NAMALWA (cell line): ENCODE data around the gene JAKMIP1.

ENCODE experiments used
- DNase-seq: peaks from one replicate; pipeline ENCODE4 v3.0.0-alpha.2; 2015; ENCODE audit warnings: low spot score

JAKMIP1 gene

GRCh38 chr4:6200011-6200921 lies at the start of gene JAKMIP1:
TSS of gene JAKMIP1 (minus strand) at chr4:6200549. CDS start at chr4:6112850, 87,699 bp downstream.
- DNase-seq = peak; percentile 79

DNA sequence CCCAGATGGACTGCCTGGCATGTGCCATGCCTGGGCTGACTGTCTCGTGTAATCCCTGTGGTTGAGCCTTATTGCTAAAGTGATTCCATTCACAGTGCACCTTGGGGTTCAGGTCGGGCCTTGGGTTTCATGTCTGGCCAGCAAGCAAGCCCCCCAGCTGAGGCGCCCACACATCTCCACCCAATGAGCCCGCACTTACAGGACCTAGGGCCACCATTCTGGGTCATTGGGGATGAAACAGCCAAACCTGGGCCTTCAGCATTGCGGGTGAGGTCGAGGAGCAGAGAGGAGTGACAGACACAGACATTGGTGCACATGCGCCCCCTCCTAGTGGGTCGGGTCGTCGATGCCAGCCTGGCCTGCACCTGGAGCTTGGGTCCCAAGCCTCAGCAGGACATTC lies 48.0 kb upstream of the JAKMIP1 start:
- DNase-seq = no peak

DNA sequence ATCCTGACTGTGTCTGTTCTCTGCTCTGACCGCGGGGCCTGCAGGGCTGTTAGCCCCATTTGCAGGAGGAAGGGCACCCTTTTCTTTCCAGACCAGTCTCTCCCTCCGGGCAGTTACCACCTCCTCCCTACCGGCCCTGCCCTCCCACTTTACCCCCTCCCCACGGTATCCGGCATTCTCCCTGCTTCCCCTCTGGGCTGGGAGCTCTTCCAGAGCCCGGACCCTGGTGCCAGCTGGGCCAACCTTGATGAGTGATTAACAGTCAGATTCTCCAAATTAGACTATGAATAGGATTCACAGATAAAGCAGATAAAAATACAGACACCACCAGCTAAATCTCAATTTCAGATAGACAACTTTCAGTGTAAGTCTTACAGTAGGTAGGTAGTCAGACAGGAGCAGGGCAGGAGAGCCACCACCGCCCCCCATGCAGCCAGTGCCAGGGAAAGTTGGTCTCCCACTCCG lies 45.9 kb upstream of the JAKMIP1 start:
- no peak for DNase-seq

DNA sequence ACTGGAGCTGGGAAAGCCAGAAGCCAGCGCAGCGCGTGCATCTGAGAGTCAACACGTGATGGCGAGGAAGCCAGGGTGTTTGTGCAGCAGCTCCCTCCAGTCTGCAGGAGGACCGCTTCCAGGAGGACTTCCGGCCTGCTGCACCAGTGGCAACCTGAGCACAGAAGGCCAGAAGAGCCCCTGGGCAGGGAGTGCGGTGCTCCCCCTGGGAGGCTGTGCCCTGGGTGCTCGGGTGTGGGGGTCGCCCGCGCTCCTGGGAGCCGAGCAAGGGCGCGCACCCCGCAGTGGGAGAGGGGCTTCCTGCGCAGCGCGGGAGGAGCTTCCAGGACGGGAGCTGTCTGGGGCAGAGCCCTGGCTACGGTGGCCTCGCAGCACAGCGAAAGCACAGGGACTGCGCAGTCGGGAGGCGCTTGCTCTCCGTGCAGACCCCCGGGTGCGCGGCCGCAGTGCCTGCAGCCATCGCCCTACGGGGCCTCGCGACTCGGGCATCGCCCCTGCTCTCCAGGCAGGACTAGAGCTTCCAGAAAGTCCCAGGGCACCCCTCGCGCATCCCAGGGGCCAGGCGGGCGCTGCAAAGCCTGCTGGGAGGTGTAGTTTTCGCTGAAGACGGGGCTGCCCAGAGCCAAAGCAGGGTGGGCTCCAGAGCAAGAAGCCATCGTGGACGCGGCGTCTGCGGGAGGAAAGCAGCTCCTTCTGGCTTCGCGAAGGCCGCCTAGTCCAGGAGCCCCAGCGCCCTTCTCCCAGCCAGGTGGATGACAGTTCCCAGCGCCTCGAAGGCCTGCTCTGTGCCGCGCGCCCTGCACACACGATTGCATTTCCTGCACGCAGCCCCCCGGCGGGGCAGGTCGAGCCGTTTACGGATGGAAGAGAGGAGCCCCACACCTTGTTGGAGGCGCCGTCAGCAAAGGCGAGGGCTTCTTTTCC lies 45.2 kb upstream of the JAKMIP1 start:
- no peak for DNase-seq

GRCh38 chr4:6242271-6243029 lies 42.1 kb upstream of the JAKMIP1 start:
- DNase-seq = no peak

- DNase-seq = no peak
Measured at GRCh38 chr4:6241062-6241845, 40.9 kb upstream of the JAKMIP1 start.

DNA sequence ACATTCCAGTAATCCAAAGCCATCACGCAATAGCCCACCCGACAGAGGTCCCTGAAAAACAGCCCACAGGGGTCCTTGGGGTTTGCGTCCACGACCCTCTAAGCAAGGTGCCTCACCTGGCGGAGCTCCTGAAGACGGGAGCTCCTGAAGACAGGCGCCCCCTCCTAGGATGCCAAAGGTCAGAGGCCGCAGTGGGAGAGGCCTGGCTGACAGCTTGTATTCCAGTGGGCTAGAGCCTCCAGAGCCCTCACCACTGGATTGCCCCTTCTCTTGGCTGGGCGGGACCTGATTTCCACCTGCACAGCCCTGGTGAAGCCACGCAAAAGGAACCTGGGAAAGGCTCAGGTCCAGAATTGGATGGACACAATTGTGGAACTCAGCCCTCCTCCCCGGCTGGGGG lies 39.6 kb upstream of the JAKMIP1 start:
- no peak for DNase-seq

- no peak for DNase-seq
Measured at GRCh38 chr4:6239486-6239885, 39.1 kb upstream of the JAKMIP1 start.

GRCh38 chr4:6236816-6237390 lies 36.6 kb upstream of the JAKMIP1 start:
- DNase-seq = no peak

DNA sequence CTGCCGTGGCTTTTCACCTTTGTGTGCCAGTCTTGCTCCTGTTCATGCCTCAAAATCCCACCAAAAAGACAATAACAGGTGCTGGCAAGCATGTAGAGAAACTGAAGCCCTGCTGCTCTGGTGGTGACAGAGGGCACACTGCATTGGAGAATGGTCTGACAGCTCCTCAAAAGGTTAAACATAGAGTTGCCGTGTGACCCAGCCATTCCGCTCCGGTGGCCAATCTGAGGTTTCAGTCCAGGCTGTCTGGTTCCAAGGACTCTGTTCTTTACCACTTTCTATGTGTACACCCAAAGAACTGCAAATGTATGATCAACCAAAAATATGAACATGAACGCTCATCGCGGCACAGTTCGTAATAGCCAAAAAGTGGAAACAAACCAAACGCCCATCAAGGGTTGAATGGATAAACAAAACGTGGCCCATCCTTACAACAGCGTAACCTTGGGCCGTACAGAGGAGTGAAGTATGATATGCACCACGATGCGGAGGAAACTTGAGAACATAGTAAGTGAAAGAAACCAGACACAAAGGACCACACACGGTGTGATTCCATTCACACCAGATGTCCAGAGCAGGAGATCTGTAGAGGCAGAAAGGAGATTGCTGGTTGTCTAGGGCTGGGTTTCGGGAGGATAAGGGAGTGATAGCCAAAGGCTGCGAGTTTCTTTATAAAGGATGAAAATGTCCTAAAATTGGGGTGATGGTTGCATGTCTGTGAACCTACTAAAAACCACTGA lies 35.7 kb upstream of the JAKMIP1 start:
- no peak for DNase-seq

DNA sequence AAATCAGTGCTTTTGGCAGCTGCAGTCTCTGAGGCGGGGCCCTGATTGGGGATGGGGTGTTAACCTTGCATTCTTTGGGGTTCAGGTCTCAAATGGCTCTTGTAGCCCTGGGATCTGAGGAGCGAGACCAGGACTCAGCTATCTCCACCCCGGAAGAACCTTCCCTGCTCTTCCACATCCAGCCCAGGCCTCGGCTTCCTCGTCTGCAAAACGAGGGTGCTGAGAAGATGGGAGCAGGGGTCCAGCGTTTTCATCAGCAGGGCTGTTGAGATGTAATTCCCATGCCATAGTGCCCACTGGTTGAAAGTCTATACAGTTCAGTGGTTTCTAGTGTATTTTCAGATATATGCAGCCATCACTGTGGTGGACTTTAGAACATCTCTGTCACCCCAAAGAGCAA lies 34.7 kb upstream of the JAKMIP1 start:
- no peak for DNase-seq

- DNase-seq = no peak
Measured at GRCh38 chr4:6233929-6234328, 33.6 kb upstream of the JAKMIP1 start.

DNA sequence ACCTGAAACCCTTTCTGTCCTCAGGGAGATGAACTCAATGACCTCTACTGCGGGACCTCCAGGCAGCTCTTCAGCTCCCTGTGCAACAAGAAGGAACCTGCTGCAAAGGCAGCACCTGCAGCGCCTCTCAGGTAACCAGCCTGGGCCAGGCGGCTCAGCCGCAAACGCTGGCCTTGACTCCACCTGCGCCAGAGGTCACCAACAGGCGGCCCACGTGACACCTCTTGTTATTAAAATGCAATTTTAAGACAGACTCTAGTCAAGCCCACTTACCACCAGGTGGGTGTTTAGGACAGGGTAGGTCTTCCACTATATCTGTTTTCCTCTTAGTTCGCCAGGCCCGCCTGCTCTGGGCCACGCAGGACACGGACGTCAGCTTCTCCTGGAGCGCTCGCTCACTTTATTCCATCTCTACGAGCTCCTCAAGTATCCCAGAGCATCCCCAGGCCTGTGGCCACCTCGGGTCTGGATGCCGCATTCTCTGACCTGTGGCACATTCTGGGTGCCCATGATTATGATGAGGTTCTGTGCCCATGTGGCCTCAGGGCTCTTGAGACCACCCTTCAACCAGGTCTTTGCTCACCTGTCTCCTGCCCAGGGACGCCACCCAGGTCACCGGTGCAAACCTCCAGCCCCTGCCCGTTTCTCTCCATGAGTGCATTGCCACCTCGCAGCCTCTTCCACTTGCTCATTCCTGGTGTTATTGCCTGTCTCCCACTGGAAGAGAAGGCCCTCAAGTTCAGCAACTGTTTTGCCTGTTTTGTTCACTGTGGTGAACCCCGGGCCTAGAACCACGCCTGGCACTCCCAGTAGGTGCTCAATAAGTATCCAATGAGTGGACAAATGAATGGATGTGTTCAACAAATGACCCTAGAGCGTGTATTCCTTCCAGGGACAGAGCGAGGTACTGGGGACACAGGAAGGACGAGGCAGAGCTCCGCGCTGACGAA lies 32.8 kb upstream of the JAKMIP1 start:
- no peak for DNase-seq

DNA sequence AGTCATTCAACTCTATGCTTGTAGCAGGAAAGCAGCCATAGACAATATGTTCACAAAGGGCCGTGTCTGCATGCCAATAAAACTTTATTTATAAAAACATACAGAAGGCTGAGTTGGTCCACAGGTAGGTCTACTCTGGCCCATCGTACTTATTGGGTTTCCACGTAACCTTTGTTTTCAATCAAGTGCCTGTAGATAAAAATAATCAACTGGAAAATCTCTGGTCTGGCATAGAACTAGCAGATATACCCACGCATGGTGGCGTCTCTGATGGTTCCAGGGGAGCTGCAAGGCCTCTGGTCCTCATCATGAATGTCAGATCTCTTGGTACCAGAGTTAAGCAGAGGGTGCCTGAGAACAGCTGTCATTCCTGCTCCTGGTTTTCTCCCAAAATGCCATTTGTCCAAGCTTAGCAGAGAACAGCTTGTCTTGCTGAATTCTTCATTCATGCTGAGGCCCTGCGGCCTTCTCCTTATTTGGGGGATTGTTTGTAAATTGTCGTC lies 31.4 kb upstream of the JAKMIP1 start:
- no peak for DNase-seq

- no peak for DNase-seq
Measured at GRCh38 chr4:6230827-6231662, 30.7 kb upstream of the JAKMIP1 start.

DNA sequence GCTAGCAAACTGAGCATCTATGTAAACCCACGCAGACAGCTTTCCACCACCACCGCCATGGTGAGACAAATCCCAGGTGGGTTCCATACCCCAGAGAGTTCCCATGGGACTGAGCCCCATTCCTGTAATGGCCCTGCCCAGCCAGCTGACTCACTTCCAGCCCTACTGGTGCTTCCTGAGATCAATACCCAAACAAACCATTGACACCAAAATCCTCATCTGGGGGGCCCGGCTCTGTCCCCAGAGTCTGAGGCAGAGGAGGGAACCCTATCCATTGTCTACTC lies 30.1 kb upstream of the JAKMIP1 start:
- DNase-seq = no peak

GRCh38 chr4:6229671-6230501 lies 29.5 kb upstream of the JAKMIP1 start:
- DNase-seq = no peak
